OCI-LY1 (cell line): ENCODE results near the gene RFPL4A.

Source experiments
- CTCF ChIP-seq: fragments of 200-600 bp; sonication (generic), shearing (Covaris generic); IDR thresholded peaks from 2 replicates; pipeline ENCODE4 v1.5.1; 2017; ENCODE audit warnings: mild to moderate bottlenecking, antibody characterized with exemption, low read length, moderate library complexity, mixed read lengths
- EZH2 ChIP-seq: fragments of 200-600 bp; sonication (generic), shearing (Covaris generic); IDR thresholded peaks from 2 replicates; pipeline ENCODE4 v1.8.0; 2017; ENCODE audit warnings: borderline replicate concordance, mixed run types, mild to moderate bottlenecking, antibody characterized with exemption, low read length, moderate library complexity, mixed read lengths

DNA sequence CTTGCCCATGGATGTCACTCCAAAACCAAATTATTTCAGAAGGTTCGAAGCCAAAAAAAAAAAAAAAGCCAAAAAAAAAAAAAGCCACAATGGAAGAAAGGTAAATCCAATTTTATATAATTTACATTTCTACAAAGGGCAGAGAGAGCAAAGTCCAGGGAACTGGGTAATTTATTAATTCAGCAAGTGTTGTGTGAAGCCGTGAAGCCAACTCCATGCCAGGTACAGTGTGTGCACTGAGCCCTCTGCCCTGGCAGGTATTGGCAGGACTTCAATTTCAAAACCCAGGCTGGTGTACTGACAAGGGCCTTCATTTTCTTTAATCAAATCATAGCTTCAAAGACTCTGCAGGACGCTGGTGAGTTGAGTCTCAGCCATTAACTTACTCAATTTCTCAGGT is 5.5 kb upstream of the RFPL4A start:
- TF ChIP-seq CTCF = no peak
- TF ChIP-seq EZH2 = no peak
